Skeletal muscle tissue (tissue), 4 donors: Measurements from ENCODE around the gene GPX5. TPM values are rescaled to one million over a fixed set of nuclear protein-coding genes. Genes with fewer than 3 reads are reported as not detected.
"Not testable (repeated sequence)": the region's sequence is repeated elsewhere in the genome, so short reads cannot be mapped to it uniquely, and the experiment has no call there.

Experiments used
- H3K27ac ChIP-seq: one replicate; pipeline ENCODE4 v1.7.0; 2013; ENCODE audit warnings: mild to moderate bottlenecking, low read depth, low read length, inconsistent platforms
- H3K27me3 ChIP-seq, 3 donors: one replicate each; pipeline ENCODE4 v1.7.0; 2013; ENCODE audit warnings: low read length in 3 of 3; ENCODE audit not compliant: control insufficient read depth in 3 of 3, insufficient read depth in 3 of 3
- H3K36me3 ChIP-seq, 3 donors: one replicate each; pipeline ENCODE4 v1.7.0; 2013; ENCODE audit warnings: low read length in 3 of 3; ENCODE audit not compliant: control insufficient read depth in 3 of 3, insufficient read depth in 3 of 3
- H3K4me1 ChIP-seq, 3 donors: one replicate each; pipeline ENCODE4 v1.7.0; 2013; ENCODE audit warnings: low read length in 3 of 3, mild to moderate bottlenecking in 3 of 3; ENCODE audit not compliant: control insufficient read depth in 3 of 3, insufficient read depth in 3 of 3
- H3K4me3 ChIP-seq, 3 donors: one replicate each; pipeline ENCODE4 v1.7.0; 2013; ENCODE audit warnings: low read length in 3 of 3
- H3K9ac ChIP-seq, 3 donors: one replicate each; pipeline ENCODE4 v1.7.0; 2013; ENCODE audit warnings: low read length in 3 of 3, mild to moderate bottlenecking in 3 of 3, moderate library complexity in 2 of 3, low read depth in 1 of 3
- H3K9me3 ChIP-seq, 3 donors: one replicate each; pipeline ENCODE4 v1.7.0; 2013; ENCODE audit warnings: low read length in 3 of 3; ENCODE audit not compliant: control insufficient read depth in 3 of 3
- total RNA-seq: library from RNA; depleted of rRNA; stranded (reverse); fragments of >200 nt; gene quantifications from one replicate; pipeline ENCODE4 v1.2.3, GENCODE V29; 2014
- donor health status: Osteomylitis.

GPX5 gene
- total RNA-seq, 1 donor from 2014 or later, result not detected

DNA sequence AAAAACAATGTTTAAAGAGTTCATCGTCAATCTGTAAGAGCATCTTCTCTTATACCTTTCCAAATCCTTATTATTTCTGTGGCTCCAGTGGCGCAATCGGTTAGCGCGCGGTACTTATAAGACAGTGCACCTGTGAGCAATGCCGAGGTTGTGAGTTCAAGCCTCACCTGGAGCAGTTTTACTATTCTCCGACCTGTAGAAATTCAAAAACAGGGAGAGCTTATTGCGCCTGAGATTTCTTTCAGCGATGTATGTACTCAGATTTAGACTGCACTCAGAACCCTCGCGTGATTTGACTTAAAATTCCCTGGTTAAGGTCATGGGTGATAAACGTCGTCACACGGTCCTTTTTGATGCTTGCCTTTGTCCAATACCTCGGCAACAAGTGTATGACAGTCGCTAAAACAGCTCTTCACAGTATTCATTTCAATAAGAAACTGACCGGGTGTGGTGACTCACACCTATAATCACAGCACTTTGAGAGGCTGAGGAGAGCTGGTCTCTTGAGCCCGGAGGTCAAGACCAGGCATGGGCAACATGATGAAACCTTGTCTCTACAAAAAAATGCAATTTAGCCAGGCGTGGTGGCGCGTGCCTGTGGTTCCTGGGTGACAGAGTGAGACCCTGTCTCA, 11.9 kb downstream of the GPX5 start:
- Histone ChIP-seq H3K4me3 (no peak overlapping the region), H3K9me3 (no peaks in the 10 kb centered on the region), H3K27ac (no peak overlapping the region), H3K4me1 (no peaks in the 10 kb centered on the region), H3K9ac (no peak overlapping the region), H3K27me3 (peaks cover 0 to 16% (median 0%) of the 10 kb centered on the region in 3 donors), H3K36me3 (no peaks in the 10 kb centered on the region)

DNA sequence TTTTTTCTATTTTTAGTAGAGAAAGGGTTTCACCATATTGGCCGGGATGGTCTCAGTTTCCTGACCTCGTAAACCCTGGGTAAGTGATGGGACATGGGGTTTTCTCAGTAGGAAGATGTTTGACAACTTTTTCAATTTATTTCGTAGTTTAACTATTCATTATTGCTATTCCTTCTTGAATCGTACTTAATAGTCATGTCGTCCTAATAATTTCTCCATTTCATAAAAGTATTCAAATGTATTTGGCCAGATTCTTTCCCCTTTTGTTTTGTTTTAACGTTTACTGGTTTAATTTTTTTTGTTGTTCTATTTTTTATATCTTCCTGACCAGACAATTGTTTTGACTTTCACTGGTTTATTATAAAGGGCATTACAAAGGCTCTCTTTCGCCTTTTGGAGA, 16.3 kb downstream of the GPX5 start:
- H3K27me3 ChIP-seq, result peaks cover 0 to 17% (median 4%) of the 10 kb centered on the region in 3 donors
- H3K9ac ChIP-seq, result no peak overlapping the region
- H3K36me3 ChIP-seq, result no peaks in the 10 kb centered on the region
- no peaks in the 10 kb centered on the region for H3K9me3 ChIP-seq
- H3K27ac ChIP-seq, result no peak overlapping the region
- H3K4me3 ChIP-seq, result no peak overlapping the region
- H3K4me1 ChIP-seq, result no peaks in the 10 kb centered on the region

- no peak overlapping the region for H3K9ac ChIP-seq
- no peaks in the 10 kb centered on the region for H3K4me1 ChIP-seq
- H3K27ac ChIP-seq, result no peak overlapping the region
- H3K9me3 ChIP-seq, result no peaks in the 10 kb centered on the region
- peaks cover 0 to 17% (median 4%) of the 10 kb centered on the region in 3 donors for H3K27me3 ChIP-seq
- no peaks in the 10 kb centered on the region for H3K36me3 ChIP-seq
- H3K4me3 ChIP-seq, result no peak overlapping the region
Observed at GRCh38 chr6:28542440-28543296, 17.0 kb downstream of the GPX5 start.

GRCh38 chr6:28543651-28544610, 18.2 kb downstream of the GPX5 start:
- Histone ChIP-seq H3K4me3 (no peak overlapping the region), H3K27ac (no peak overlapping the region)

GRCh38 chr6:28545955-28546354, 20.3 kb downstream of the GPX5 start:
- Histone ChIP-seq H3K27me3 (peaks cover 0 to 13% (median 4%) of the 10 kb centered on the region in 3 donors), H3K4me1 (no peaks in the 10 kb centered on the region), H3K4me3 (no peak overlapping the region), H3K9ac (no peak overlapping the region), H3K9me3 (no peaks in the 10 kb centered on the region), H3K27ac (no peak overlapping the region), H3K36me3 (no peaks in the 10 kb centered on the region)

More at GRCh38 chr6:28543651-28544610, 18.2 kb downstream of the GPX5 start:
- H3K36me3 ChIP-seq, result no peaks in the 10 kb centered on the region
- H3K9ac ChIP-seq, result no peak overlapping the region
- peaks cover 0 to 14% (median 4%) of the 10 kb centered on the region in 3 donors for H3K27me3 ChIP-seq
- H3K4me1 ChIP-seq, result no peaks in the 10 kb centered on the region
- H3K9me3 ChIP-seq, result no peaks in the 10 kb centered on the region

DNA sequence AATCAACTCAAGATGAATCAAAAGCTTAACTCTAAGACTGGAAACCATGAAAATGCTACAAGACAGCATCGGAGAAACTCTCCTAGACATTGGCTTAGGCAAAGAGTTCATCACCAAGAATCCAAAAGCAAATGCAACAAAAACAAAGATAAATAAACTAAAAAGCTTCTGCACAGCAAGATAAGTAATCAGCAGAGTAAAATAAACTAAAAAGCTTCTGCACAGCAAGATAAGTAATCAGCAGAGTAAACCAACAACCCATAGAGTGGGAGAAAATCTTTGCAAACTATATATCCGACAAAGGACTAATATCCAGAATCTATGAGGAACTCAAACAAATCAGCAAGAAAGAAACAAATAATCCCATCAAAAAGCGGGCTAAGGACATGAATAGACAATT, 21.3 kb downstream of the GPX5 start:
- not testable (repeated sequence) for H3K9ac ChIP-seq, H3K27ac ChIP-seq, H3K36me3 ChIP-seq, H3K4me3 ChIP-seq, H3K4me1 ChIP-seq, H3K9me3 ChIP-seq
- H3K27me3 ChIP-seq, result peaks cover 0 to 13% (median 4%) of the 10 kb centered on the region in 3 donors

GRCh38 chr6:28551891-28552666, 26.4 kb downstream of the GPX5 start:
- Histone ChIP-seq H3K27me3 (peaks cover 0 to 8% (median 5%) of the 10 kb centered on the region in 3 donors), H3K4me3 (no peak overlapping the region), H3K36me3 (no peaks in the 10 kb centered on the region), H3K9me3 (no peaks in the 10 kb centered on the region), H3K4me1 (no peaks in the 10 kb centered on the region), H3K9ac (no peak overlapping the region), H3K27ac (no peak overlapping the region)

DNA sequence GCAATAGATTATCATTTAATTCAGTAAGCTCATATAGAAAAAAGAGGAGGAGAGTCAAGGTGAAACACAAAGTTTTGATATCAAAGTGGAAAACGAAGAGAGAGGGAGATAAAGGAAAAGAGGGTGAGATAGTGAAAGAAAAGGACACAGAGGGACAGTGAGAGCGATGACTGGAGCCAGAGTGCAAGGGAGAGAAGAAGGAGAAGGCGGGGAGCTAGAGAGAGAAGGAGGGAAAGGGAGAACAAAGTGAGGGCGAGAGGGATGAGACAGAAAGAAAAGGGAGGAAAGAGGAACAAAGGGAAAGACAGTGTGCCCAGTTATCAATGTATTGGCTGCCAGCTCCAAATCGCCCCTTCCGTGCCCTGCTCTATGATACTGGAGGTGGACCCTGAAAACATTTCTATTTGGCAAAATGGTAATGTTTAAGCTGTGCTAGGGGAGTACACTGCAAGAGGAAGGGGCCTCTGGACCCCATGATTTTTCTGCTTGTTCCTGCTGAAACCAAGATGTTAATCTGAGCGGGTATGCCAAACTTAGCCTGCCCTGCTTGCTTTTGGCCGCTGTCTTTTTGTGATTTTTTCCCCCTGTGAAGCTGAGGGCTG, 27.8 kb downstream of the GPX5 start:
- no peak overlapping the region for H3K9ac ChIP-seq
- no peaks in the 10 kb centered on the region for H3K9me3 ChIP-seq
- H3K36me3 ChIP-seq, result no peaks in the 10 kb centered on the region
- no peak overlapping the region for H3K4me3 ChIP-seq
- no peaks in the 10 kb centered on the region for H3K4me1 ChIP-seq
- no peak overlapping the region for H3K27ac ChIP-seq
- peaks cover 0 to 8% (median 5%) of the 10 kb centered on the region in 3 donors for H3K27me3 ChIP-seq
